ENCODE measurements around the gene SPECC1L.
"Not testable (repeated sequence)": the region's sequence is repeated elsewhere in the genome, so short reads cannot be mapped to it uniquely, and the experiment has no call there.

The SPECC1L gene

DNA sequence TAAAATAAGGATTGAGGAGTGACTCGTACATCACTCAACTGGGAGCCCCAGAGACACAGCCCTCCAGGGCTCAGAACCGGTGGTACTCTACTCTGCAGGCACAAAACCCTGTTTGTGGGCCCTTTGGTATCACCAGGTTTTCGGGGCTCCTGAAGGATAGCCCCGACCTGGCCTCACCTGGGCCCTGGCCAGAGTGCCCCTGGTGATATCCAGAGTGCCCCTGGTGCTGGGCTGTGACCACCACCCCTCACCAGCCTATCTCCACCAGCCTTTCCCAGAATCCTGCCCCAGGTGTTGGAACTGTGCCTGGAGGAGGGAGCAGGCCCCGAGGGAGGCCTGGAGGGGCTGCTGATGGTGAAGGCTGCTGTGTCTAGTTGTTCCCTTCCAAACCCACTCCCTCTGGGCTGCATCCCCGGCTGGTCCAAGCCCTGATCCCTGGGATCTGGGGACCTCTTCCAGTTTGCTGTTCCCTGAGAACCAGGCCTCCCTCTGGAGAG lies 23.6 kb upstream of the SPECC1L start:
- no peak for DNase-seq (ENCODE audit: low read depth in 2 of 2)

DNA sequence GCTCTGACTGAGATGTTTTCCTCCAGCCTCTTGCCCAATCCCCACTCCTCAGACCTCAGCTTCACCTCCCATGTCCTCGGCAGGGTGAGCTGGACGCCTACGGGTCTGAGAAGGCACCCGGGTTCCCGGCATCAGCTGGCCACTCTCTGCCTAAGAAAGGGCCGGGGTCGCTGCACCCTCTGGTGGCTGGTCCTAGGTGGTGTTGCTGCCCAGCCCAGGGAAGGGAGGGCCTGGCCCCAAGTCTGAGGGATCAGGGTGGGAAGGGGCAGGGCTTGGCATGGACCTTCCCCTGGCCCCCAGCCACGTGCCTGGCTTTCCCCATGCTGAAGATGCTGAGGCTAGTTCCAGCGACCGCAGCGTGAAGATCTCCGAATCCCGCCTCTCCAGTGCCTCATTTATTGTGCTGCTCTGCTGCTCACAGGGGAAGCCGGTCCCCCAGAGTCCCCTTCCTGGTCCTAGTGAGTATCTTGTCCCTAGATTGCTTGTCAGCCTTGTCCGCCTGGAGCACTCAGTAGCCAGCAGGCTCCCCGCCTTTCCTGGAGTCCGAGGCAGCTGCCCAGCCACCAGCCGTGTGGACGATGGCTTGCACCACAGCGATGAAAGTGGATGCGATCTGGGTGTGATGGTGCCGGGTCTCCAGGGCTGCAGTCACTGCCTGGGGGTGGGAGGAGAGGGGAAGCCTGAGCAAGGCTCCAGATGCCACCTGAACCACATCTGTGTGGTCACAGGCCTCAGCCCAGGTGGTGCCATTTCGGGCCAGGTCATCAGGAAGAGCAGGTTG lies 22.9 kb upstream of the SPECC1L start:
- DNase-seq (ENCODE audit: low read depth in 2 of 2) = no peak

DNA sequence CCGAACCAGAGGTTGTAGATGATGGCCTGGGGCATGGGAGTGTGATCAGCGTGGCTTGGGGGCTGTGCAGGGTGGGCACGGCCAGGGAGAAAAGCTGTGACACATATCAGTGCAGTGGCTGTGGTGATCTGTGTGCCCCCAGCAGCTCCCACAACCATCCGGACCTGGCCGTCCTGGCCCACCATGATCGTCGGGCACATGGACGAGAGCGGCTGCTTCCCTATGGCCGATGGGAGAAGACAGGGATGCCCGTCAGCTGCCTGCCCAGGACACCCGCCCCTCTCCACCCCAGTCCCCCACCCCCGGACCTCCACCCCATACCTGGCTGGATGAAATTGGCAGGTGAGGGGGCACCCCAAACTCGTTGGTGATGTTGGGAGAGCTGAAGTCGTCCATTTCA lies 22.0 kb upstream of the SPECC1L start:
- not testable (repeated sequence) for DNase-seq (ENCODE audit: low read depth in 2 of 2)

DNA sequence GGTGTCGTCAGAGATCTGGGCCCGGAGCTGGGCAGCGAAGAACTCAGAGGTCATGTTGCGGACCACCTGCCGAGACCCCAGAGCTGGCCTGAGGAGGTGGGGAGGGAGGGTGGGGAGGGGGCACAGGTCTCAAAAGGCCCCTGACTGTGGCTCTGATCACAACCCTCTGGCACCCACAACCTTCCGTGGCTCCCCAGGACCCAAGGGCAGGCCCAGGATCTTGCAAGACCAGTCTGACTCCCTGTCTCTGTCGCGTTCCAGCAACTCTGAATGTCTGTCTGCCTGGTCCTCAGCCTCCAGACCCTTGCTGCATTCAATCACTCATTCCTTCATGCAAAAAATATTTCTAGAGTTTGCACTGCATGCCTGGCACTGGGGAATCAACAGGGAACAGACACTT lies 21.2 kb upstream of the SPECC1L start:
- DNase-seq (ENCODE audit: low read depth in 2 of 2) = not testable (repeated sequence)

DNA sequence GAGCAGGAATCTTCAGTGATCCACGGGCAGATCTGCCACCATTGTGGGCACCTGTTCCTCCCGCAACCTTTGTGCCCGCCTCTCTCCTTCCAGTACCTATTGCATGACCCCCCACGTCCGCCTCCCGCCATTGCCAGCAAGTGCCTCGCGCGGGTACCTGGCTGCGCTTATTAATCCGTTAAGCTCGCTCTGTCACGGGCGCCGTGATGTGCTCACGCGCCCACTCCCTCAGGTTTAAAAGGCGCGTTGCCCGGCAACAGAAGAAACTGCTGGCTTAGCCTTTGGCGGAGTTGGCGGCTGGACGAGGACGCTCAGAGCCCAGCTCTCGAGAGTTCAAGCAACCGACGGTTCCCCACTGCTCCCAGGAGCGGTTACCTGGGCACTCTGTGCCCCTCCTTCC lies 19.3 kb upstream of the SPECC1L start:
- DNase-seq (ENCODE audit: low read depth in 2 of 2) = not testable (repeated sequence)

DNA sequence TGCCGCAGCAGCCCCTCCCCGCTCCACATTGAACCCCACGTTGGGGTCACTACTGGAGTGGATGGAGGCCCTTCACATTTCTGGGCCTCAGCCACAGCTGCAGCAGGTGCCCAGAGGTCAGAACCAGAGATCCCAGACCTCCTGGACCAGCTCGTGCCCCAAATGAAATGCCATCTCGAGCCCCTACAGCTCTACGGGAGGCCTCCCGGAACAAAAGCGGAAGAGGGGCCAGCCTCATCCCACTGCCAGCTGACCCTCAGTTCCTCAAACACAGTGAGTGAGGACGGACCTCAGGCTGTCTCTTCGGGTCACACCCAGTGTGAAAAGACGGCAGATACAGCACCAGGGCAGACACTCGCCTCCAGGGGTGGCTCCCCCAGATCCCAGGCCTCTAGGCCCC lies 17.5 kb upstream of the SPECC1L start:
- not testable (repeated sequence) for DNase-seq (ENCODE audit: low read depth in 2 of 2)

DNA sequence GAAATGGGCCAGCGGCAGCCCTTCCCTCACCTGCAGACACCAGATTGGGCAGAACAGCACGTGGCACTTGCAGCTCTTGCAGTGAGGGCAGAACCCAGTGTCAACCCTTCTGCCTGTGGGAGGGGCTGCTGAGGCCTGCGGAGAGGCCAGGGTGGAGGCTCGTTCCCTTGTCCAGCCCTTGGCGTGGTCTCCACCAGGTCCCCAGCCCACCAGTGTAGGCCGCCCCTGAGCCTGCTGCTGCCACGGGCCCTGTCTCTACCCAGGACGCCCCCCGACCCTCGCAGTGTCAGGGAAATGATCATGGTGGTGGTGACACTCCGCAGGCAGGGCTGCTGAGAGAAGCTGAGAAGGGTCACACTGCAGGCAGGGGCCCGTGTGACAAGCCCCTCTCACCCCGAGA lies 14.5 kb upstream of the SPECC1L start:
- DNase-seq (ENCODE audit: low read depth in 2 of 2) = not testable (repeated sequence)

DNA sequence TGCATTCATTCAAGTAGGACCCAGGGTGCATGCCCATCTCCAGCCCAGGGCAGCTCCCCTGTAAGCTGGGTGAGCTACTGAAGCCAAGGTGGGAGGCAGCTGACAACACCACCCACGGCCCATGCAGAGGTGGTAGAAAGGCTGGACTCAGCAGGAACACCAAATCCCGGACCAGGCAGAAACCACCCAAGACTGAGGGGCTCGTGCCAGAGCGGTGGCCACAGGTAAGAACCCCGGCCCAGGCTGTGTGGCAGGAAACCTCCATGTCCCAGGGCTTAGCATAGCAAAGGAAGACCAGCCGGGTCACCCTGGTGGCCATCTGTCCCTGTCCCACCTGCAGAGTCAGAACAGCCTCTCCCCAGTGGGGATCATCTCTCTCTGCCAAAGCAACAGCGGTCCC lies 13.9 kb upstream of the SPECC1L start:
- not testable (repeated sequence) for DNase-seq (ENCODE audit: low read depth in 2 of 2)

DNA sequence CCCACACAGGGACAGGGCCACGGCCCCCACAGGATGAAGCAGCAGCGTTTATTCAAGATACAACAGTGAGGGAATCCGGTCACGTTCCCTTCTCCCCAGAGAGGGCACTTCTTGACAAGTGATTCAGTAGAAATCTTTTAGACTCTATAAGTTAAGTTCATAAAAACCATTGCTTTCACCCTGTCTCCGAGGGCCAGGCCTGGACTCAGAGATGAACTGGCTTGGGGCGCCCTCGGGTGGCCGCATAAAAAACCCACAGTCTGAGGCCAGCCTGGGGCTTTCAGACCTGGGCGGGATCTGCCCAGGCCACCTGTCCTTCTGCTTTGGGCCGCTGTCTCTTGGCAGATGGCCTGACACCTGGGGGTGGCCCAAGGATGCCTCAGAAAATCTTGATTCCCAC lies 11.2 kb upstream of the SPECC1L start:
- peak; percentile 36 to 37 for DNase-seq (ENCODE audit: low read depth in 2 of 2)

DNA sequence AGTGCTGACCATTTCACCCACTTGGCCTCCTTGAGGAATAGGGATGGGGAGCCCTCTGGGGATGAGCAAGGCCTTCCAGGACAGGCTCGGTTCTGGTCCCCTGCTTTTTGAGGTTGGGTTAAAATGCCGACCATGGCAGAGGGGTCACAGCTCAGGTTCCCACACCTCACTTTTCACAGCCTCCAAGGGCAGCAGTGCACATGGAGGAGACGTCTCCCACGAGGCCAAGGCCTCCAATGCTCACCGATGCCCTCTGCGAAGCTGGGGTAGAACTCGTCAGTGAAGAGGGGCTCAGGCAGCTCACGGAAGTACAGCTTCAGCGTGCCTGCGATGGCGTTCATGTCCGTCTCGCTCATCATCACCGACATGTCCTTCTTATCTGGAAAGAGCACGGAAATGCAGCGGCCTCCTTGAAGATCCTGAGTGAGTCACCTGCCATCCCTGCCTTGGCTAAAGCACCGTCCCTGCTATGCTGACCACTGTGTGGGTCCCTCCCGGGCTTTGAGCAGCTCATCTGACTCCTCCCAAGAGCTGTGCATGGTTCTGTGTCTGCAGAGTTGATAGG lies 8.4 kb upstream of the SPECC1L start:
- DNase-seq (ENCODE audit: low read depth in 2 of 2) = not testable (repeated sequence)

DNA sequence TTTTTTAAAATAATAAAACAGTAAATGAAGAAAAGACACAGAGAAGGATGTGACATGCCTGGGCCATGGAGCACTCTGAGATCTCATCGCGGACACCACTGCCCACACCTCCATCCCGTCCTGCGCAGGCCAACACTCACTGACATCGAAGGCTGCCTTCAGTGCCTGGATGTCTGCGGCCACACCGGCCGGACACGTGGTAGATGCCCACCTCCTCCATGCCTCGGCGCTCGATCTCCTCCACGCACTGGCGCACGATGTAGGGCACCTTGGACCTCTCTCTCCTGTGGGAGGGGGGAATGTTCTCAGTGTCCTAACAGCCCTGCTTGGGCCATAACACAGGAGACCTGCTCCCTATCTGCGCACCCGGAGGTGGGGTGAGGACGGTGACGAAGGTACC lies 7.2 kb upstream of the SPECC1L start:
- not testable (repeated sequence) for DNase-seq (ENCODE audit: low read depth in 2 of 2)

DNA sequence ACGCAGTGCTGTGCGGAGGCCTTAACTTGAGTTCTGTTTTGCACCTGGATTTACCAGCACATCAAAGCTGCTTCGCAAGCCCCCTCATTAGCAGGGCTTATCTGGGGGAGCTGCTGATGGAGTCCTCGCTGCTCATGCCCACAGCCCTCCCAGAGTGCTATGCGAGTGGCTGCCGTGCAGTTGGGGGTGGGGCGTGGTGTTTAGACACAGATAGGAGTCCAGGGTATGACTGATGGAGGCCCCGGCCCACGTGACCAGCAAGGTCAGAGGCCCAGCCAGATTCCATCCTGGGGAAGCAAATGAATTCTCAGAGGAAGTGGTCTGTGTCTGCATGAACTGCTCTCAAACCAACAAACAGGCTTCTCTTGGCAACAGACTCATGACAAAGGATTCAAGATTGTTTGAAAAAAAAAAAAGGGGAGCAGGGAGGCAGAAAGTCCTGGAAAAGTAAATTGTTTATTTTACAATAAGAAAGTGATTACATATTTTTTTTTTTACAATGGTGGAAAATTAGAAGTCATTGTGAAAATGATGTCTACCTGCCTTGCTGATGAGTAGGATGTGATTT lies 6.2 kb upstream of the SPECC1L start:
- DNase-seq (ENCODE audit: low read depth in 2 of 2) = not testable (repeated sequence)

DNA sequence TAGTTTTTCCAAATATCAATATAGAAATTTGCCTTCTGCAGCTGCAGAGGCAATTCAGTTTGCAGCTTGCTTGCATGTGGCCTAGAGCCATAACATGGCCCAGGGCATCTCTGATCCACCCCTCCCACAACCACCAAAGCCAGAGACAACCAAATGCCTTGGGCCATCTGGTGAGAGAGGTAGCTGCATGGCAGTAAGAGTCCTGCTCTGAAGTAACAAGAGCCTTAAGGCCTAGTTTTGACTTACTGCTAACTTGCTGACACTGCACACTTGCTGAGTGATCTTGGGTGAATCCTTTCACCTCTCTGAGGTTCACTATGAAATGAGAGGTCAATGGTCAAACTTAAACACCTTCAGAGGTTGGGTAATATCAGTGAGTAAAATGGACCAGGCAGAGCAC lies 4.9 kb upstream of the SPECC1L start:
- no peak for DNase-seq (ENCODE audit: low read depth in 2 of 2)

DNA sequence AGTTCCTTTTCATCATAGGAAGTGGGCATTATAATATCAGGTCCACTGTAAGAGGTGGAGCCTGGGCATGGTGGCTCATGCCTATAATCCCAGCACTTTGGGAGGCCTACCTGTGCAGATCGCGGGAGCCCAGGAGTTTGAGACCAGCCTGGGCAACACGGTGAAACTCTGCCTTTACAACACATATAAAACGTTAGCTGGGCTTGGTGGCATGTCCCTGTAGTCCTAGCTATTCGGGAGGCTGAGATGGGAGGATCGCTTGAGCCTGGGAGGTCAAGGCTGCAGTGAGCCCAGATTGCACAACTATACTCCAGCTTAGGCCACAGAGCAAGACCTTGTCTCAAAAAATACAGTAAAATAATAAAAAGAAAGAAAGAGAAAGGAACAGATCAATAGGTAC lies 4.1 kb upstream of the SPECC1L start:
- DNase-seq (ENCODE audit: low read depth in 2 of 2) = not testable (repeated sequence)

DNA sequence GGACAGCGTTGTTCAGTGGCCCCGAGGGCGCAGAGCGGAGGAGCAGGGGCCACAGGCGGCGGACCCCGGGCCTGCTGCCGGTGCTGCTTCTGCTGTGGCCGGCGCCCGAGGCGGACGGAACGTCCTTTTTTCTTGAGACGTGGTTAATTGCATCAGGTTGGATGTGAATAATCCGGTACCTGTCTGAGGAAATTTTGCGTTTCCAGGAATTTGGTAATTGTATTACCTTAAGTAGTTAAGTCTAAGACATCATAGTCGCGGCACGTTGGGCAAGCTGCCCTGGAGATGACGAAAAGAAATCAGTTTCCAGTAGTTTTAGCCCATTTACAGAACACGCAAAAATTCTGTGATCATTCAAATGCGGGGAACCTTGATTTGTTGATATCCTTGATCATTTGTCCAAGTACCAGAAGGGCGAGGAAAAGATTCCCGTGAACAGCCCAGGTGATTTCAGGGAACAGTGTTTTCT lies 789 bp downstream of the SPECC1L start:
- DNase-seq (ENCODE audit: low read depth in 2 of 2) = no peak

DNA sequence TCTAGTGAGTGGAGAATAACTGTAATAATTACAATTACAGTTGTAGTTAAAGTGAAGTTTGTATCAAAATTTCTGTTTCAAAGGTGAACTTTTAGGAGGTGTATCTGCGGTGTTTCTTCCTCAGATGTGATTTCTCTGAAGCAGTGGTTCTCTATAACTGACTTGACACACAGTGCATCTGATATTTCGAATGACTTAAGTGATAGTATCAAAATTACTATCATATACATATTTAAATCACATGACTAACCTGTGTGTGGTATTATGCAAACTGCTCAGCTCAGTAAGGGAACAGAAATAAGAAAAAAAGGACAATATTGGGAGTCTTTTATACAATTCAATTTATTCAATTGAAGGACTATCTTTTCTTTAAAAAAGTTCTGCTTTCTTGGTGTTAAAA lies 2.4 kb downstream of the SPECC1L start:
- DNase-seq (ENCODE audit: low read depth in 2 of 2) = not testable (repeated sequence)

DNA sequence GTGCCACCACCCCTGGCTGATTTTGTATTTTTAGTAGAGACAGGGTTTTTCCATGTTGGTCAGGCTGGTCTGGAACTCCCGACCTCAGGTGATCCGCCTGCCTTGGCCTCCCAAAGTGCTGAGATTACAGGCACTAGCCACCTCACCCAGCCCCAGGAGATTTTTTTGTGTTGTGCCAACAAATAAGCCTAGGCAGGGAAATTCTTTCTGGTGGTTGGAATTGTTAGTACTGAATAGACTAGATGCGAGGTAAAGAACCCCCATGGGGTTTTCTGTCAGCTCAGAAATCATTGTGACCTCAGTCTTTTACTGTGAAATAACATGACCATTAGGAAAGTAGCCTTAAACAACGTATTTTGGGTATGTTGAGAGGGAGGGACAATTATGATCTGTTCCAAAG lies 3.3 kb downstream of the SPECC1L start:
- not testable (repeated sequence) for DNase-seq (ENCODE audit: low read depth in 2 of 2)

DNA sequence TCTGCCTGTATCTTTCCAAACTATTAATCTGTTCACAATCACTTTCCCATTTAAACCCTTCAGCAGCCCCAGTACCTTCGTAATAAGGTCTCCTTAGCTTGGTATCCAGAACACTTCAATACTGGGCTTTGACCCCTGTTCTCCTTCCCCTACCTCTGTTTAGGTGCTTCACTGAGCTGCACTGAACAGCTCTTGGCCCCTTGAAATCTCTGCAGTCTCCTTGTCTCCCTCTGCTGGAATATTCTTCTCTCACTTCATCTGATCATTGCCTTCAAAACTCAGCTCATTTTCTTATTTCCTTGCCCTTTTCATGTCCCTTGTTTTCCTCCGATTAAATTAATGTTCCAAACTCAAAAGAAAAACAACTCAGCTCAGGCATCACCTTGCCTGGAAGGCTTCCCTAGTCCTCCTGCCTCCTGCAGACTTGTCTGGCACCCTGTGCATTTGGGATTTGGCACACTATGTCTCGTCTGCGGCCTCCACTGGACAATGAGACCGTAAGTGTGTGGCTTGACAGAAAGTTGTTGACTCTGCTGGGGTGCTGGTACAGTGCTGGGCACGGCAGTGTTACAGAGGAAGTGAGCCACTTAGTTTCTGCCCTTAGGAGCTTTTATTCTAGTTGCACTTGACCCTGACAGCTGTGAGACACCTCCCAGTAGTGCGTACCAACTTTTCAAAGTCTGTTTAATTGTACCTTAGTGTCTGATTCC lies 4.2 kb downstream of the SPECC1L start:
- not testable (repeated sequence) for DNase-seq (ENCODE audit: low read depth in 2 of 2)

DNA sequence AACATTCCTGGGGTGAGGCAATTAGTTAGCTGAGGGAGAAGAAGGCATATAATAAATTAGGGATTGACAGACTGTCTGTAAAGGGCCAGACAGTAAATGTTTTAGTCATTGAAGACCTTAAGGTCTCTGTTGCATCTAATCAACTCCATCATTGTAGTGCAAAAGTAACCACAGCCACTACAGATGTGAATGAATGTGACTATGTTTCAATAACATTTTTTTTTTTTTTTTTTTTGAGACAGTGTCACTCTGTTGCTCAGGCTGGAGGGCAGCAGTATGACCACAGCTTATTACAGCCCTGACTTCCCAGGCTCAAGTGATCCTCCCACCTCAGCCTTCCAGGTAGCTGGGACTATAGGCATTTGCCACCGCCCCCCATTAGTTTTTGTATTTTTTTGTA lies 9.7 kb downstream of the SPECC1L start:
- DNase-seq (ENCODE audit: low read depth in 2 of 2) = not testable (repeated sequence)

DNA sequence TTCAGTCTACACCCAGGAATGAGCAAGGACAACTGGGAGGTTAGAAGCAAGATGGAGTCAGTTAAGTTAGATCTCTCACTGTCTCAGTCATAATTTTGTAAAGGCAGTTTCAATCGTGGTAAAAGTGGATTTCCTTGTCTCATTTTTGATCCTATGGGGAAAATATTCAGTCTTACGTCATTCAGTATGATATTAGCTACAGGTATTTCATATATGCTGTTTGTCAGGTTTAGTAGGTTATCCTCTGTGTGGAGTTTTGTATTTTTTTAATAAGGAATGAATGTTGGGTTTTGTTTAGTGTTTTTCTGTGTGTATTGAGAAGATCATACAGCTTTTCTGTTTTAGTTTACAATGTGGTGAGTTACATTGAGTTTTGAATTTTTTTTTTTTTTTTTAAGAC lies 11.8 kb downstream of the SPECC1L start:
- DNase-seq (ENCODE audit: low read depth in 2 of 2) = no peak

DNA sequence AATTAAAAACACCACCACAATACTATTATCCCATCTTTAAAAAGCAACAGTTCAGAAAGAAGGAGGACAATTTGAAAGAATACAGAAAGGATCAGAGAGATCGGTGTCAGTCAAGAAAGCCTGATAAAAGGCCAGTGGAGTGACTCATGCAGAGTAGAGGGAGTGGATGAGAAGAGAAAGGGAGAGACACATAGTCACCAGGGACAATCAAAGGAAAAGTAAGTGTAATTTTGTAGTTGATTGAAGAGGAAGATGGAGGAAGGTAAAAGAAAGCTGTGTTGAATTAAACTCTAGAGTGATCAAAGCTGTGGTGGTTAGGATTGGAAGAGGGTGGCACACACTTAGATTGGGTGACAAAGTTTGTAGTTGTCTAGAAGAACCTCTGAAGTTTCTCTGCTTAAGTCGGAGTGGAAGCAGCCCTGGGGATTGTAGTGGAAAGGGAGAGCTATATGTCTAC lies 14.1 kb downstream of the SPECC1L start:
- no peak for DNase-seq (ENCODE audit: low read depth in 2 of 2)

DNA sequence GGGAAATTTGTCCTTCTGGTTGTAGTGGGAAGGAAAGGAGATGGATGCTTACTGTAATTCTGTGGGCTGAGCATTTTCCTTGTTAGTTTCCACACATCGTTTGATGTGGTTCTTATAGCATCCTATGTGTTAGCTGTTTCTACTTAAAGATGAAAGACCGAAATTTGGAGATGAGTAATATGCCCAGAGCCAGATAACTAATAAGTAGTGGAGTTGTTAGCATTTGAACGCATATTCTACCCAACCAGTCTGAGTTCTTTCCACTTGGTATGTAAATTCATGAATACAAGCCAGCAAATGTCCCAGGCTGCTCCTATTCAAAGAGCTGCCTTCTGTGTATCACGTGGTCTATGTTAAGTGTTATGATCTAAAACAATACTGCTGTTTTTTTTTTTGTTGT lies 14.6 kb downstream of the SPECC1L start:
- no peak for DNase-seq (ENCODE audit: low read depth in 2 of 2)
